ENCODE results near the gene THSD4. TPM values are rescaled to one million over a fixed set of nuclear protein-coding genes. Genes with fewer than 3 reads are reported as not detected.

The THSD4 gene
- total RNA-seq, 4 donors from 2014 or later = 10.7 to 59.5 (median 49.0) TPM

DNA sequence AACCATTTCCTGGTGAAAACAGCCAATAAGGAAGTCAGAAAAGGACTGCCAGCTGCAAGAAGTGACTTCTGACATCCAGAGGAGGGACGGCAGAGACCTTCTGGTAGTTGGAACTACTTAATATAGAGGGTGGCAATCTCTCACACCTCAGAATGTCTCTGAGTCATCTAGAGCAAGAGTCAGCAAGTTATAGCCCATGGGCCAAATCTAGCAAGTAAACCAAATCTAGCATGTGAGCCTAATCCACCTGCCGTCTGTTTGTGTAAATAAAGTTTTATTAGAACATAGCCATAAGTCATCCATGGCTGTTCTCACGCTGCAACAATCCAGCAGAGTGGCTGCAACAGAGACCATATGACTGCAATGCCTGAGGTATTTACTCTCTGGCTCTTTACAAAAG is 534.6 kb downstream of the THSD4 start:
- Histone ChIP-seq H3K4me3 (no peak overlapping the region), H3K27me3 (no peaks in the 10 kb centered on the region), H3K27ac (no peak overlapping the region), H3K4me1 (no peaks in the 10 kb centered on the region), H3K9me3 (no peaks in the 10 kb centered on the region), H3K36me3 (no peaks in the 10 kb centered on the region)
- TF ChIP-seq POLR2A (IDR thresholded peaks at IDR 0.05) = no peak
- TF ChIP-seq, protein P1, sequence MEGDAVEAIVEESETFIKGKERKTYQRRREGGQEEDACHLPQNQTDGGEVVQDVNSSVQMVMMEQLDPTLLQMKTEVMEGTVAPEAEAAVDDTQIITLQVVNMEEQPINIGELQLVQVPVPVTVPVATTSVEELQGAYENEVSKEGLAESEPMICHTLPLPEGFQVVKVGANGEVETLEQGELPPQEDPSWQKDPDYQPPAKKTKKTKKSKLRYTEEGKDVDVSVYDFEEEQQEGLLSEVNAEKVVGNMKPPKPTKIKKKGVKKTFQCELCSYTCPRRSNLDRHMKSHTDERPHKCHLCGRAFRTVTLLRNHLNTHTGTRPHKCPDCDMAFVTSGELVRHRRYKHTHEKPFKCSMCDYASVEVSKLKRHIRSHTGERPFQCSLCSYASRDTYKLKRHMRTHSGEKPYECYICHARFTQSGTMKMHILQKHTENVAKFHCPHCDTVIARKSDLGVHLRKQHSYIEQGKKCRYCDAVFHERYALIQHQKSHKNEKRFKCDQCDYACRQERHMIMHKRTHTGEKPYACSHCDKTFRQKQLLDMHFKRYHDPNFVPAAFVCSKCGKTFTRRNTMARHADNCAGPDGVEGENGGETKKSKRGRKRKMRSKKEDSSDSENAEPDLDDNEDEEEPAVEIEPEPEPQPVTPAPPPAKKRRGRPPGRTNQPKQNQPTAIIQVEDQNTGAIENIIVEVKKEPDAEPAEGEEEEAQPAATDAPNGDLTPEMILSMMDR (IDR thresholded peaks at IDR 0.05) = no peak
- DNase-seq = no peak

DNA sequence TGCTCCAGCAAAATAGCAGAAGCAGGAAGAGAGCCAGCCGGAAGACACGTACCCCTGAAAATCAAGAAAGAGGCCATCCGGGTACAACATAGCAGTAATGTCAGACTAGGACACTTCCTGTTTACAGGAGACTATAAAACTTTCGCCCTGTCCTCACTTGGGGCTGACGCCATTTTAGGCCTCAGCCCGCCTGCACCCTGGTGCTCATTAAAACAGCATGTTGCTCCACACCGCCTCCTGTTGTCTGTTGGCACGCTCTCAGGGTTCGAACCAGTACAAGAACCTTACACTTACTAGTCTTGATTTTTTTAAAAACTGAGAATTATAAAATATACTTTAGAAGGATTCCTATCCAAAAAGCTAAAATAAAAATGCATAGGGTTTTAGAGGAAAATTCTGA is 535.3 kb downstream of the THSD4 start:
- TF ChIP-seq POLR2A (IDR thresholded peaks at IDR 0.05) = no peak
- TF ChIP-seq, protein P1 (IDR thresholded peaks at IDR 0.05) = no peak
- Histone ChIP-seq H3K27me3 (no peaks in the 10 kb centered on the region), H3K4me1 (no peaks in the 10 kb centered on the region), H3K9me3 (no peaks in the 10 kb centered on the region), H3K4me3 (no peak overlapping the region), H3K27ac (no peak overlapping the region), H3K36me3 (no peaks in the 10 kb centered on the region)
- no peak for DNase-seq

DNA sequence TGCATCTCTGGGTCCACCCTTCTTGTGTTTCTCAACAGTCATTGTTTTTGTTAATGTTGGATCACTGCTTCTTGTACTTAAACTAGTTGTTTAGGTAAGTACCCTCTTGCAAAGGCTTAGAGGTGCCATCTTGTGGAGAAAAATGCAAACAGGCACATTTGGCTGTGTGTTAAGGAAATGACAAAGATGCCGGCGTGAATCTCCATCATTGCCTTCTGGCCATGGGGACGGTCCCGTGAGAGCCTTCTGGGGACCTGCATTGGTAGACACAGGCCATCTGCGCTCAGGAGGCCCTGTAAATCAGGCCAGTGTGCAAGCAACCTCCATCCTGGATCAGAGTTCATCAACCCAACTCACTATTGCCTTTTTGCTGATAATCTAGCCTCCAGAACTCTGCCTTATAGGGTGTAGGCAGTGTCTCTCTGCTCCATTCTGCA is 536.5 kb downstream of the THSD4 start:
- H3K4me3 ChIP-seq = no peak overlapping the region
- no peaks in the 10 kb centered on the region for H3K4me1 ChIP-seq
- H3K9me3 ChIP-seq = no peaks in the 10 kb centered on the region
- no peaks in the 10 kb centered on the region for H3K36me3 ChIP-seq
- TF ChIP-seq, protein P1 (IDR thresholded peaks at IDR 0.05) = peak in 4 of 6 experiments; percentile 12 to 57 (median 44)
- no peak for TF ChIP-seq POLR2A (IDR thresholded peaks at IDR 0.05)
- no peak overlapping the region for H3K27ac ChIP-seq
- H3K27me3 ChIP-seq = no peaks in the 10 kb centered on the region
- peak in 1 of 3 donors; percentile 50 for DNase-seq

DNA sequence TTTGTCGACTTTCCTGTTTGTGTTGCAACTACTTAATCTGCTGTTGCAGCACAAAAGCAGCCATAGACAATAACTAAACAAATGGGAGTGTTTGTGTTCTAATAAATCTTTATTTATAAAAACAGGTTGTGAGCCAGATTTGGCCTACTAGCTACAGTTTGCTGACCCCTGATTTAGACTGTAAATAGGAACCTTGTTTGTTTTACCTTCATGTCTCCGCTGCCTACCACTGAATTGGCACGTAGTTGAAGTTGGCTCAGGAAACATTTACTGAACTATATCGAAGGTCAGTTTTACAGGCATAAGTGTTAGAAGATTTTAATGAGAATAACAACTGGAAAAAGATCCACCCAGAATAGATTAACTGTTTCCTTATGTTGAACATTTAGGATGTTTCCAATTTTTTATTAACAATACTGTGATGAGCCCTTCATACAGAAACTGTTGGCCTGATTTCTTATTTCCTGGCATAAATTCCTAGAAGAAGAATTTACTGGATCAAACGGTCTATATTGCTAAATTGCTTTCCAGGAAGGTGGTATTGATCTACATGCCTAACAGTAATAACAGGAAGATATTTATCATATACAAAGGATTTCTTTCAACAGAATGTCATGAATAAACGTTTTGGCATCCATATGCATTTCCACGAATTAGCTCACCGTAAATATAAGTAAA is 538.9 kb downstream of the THSD4 start:
- Histone ChIP-seq H3K4me1 (no peaks in the 10 kb centered on the region), H3K27ac (no peak overlapping the region), H3K4me3 (no peak overlapping the region), H3K27me3 (no peaks in the 10 kb centered on the region), H3K9me3 (no peaks in the 10 kb centered on the region), H3K36me3 (no peaks in the 10 kb centered on the region)
- TF ChIP-seq POLR2A (IDR thresholded peaks at IDR 0.05) = no peak
- DNase-seq = no peak

DNA sequence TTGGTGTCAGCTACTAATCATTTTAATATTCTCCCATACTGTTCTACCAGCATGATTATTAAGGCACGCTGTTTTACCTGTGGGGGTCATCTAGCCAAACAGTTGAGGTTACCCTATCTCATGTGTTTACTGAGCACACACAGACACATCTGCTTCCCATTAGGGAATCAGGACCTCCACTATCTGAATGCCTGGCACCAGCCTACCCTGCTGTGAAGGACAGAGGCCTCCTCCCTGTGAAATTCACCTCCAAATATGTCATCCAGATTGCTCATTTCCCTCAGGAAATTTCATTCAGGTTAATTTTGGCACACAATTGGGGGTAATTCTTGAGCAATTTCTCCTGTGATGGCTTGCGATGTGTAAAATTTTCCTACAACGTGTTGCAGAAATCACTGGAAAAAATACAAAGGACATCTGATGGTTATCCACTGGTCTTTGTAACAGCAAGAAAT is 539.5 kb downstream of the THSD4 start:
- H3K27ac ChIP-seq = no peak overlapping the region
- TF ChIP-seq POLR2A (IDR thresholded peaks at IDR 0.05) = no peak
- TF ChIP-seq, protein P1 (IDR thresholded peaks at IDR 0.05) = no peak
- no peak for DNase-seq

DNA sequence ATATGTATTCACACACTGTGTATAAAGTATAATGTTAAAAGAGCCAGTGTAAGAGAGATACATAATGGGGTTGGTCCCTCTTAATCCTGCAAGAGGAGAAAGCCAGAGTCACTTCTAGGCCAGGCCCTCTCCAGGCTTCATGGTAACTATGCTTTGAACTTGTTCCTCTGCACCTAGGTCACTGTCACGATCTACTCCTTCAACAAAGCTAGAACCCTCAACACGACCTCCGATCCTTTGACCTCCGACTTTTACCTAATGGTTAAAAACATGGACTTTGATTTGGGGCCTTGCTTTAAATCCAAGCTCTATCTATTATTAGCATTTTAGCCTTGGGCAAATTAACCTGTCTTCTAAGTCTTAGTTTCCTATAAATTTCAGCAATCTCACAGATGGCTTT is 541.2 kb downstream of the THSD4 start:
- Histone ChIP-seq H3K9me3 (no peaks in the 10 kb centered on the region), H3K27ac (no peak overlapping the region), H3K27me3 (no peaks in the 10 kb centered on the region), H3K4me1 (no peaks in the 10 kb centered on the region), H3K36me3 (no peaks in the 10 kb centered on the region), H3K4me3 (no peak overlapping the region)
- TF ChIP-seq, protein P1 (IDR thresholded peaks at IDR 0.05) = no peak
- no peak for TF ChIP-seq POLR2A (IDR thresholded peaks at IDR 0.05)
- no peak for DNase-seq

More for the DNA sequence above, 539.5 kb downstream of the THSD4 start:
- H3K4me3 ChIP-seq = no peak overlapping the region
- no peaks in the 10 kb centered on the region for H3K27me3 ChIP-seq
- H3K36me3 ChIP-seq = no peaks in the 10 kb centered on the region
- no peaks in the 10 kb centered on the region for H3K9me3 ChIP-seq
- no peaks in the 10 kb centered on the region for H3K4me1 ChIP-seq
